ENCODE results near the gene TBC1D5.

TBC1D5 gene

DNA sequence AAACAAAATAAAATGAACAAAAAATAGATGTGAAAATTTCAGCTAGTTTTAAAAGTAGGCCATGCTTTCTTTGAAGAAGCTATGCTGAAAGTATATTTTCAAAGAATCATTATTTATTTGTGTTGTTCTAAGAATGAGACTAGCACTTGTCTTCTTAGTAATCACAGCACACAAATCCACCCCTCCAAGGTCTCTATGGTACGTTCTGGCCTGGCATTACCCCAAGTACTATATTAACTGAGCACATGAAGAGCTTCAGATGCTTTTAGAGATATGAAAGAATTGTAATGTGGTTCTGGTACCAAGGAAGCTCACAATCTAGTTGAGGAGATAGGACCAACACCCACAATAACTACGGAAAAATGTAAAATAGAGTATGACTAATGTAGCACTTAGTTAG, 441.2 kb downstream of the TBC1D5 start:
- H3K14ac ChIP-seq (ENCODE audit: low read length in 2 of 2): no peak overlapping the region
- H3K4ac ChIP-seq (ENCODE audit: low read depth in 1 of 2, low read length in 2 of 2): no peak overlapping the region
- no peak overlapping the region for H2BK15ac ChIP-seq (ENCODE audit: low read depth, poor library complexity, severe bottlenecking)
- WGBS: 94% methylated on average over 1 of the region's 2 CpGs
- no peaks in the 10 kb centered on the region for H3K9me3 ChIP-seq (ENCODE audit: control insufficient read depth, low read length)
- no peaks in the 10 kb centered on the region for H3K27me3 ChIP-seq (ENCODE audit: control insufficient read depth in 1 of 2, insufficient read depth in 1 of 2, low read length in 2 of 2)
- H3K79me1 ChIP-seq (replicated peaks; ENCODE audit: low read length, poor library complexity, severe bottlenecking): no peaks in the 10 kb centered on the region
- H3K27ac ChIP-seq (ENCODE audit: low read length, poor library complexity, severe bottlenecking): no peak overlapping the region
- H3K18ac ChIP-seq (ENCODE audit: low read depth in 1 of 2, low read length in 2 of 2): no peak overlapping the region
- H4K91ac ChIP-seq (ENCODE audit: low read length): no peak overlapping the region
- H4K8ac ChIP-seq (ENCODE audit: low read length): no peak overlapping the region
- H3K9ac ChIP-seq (ENCODE audit: low read length): no peak overlapping the region
- no peak overlapping the region for H3K4me2 ChIP-seq (ENCODE audit: low read length, poor library complexity, severe bottlenecking)
- H2AK5ac ChIP-seq (ENCODE audit: low read length, severe bottlenecking): no peak overlapping the region
- H3K4me1 ChIP-seq (ENCODE audit: control insufficient read depth, insufficient read depth, low read depth, low read length): no peaks in the 10 kb centered on the region
- no peak overlapping the region for H2BK12ac ChIP-seq (ENCODE audit: low read length in 2 of 2)
- DNase-seq: no peak
- no peak overlapping the region for H2AFZ ChIP-seq (ENCODE audit: low read depth, low read length)
- H3K4me3 ChIP-seq (ENCODE audit: insufficient read depth in 1 of 2, low read depth in 1 of 2, low read length in 2 of 2): no peak overlapping the region
- no peak overlapping the region for H3K23ac ChIP-seq (ENCODE audit: low read length in 2 of 2)
- no peak overlapping the region for H2BK5ac ChIP-seq (ENCODE audit: low read depth, low read length, poor library complexity, severe bottlenecking)
- H3K36me3 ChIP-seq (ENCODE audit: control insufficient read depth in 1 of 2, insufficient read depth in 2 of 2, low read depth in 1 of 2, low read length in 2 of 2): peaks cover 0 to 4% of the 10 kb centered on the region in 2 experiments
- H2BK120ac ChIP-seq (ENCODE audit: low read depth, low read length): no peak overlapping the region

DNA sequence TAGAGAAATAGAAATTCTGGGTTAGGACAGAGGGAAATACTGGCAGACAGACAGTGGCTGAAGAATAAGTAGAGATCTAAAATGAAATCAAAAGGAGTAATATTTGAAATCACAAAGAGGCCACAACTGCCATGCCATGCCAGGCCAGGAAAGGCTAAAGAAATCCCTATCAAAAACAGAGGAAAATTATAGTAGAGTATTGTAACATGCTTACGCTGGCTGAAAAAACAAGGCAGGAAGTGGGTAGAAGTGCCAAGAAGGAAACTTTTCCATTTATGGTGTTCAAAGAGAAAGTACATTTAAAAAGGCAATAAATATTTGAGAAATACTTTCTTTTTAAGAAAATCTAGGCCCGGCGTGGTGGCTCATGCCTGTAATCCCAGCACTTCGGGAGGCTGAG, 442.0 kb downstream of the TBC1D5 start:
- Histone ChIP-seq H4K8ac (ENCODE audit: low read length) (no peak overlapping the region), H3K9ac (ENCODE audit: low read length) (no peak overlapping the region), H3K14ac (ENCODE audit: low read length in 2 of 2) (no peak overlapping the region), H2BK5ac (ENCODE audit: low read depth, low read length, poor library complexity, severe bottlenecking) (no peak overlapping the region), H2BK12ac (ENCODE audit: low read length in 2 of 2) (no peak overlapping the region), H3K79me1 (replicated peaks; ENCODE audit: low read length, poor library complexity, severe bottlenecking) (no peaks in the 10 kb centered on the region), H2BK120ac (ENCODE audit: low read depth, low read length) (no peak overlapping the region), H3K4ac (ENCODE audit: low read depth in 1 of 2, low read length in 2 of 2) (no peak overlapping the region), H4K91ac (ENCODE audit: low read length) (no peak overlapping the region), H2AK5ac (ENCODE audit: low read length, severe bottlenecking) (no peak overlapping the region), H2AFZ (ENCODE audit: low read depth, low read length) (no peak overlapping the region), H2BK15ac (ENCODE audit: low read depth, poor library complexity, severe bottlenecking) (no peak overlapping the region), H3K4me2 (ENCODE audit: low read length, poor library complexity, severe bottlenecking) (no peak overlapping the region), H3K4me1 (ENCODE audit: control insufficient read depth, insufficient read depth, low read depth, low read length) (no peaks in the 10 kb centered on the region), H3K18ac (ENCODE audit: low read depth in 1 of 2, low read length in 2 of 2) (no peak overlapping the region), H3K4me3 (ENCODE audit: insufficient read depth in 1 of 2, low read depth in 1 of 2, low read length in 2 of 2) (no peak overlapping the region), H3K23ac (ENCODE audit: low read length in 2 of 2) (no peak overlapping the region), H3K36me3 (ENCODE audit: control insufficient read depth in 1 of 2, insufficient read depth in 2 of 2, low read depth in 1 of 2, low read length in 2 of 2) (no peaks in the 10 kb centered on the region), H3K27ac (ENCODE audit: low read length, poor library complexity, severe bottlenecking) (no peak overlapping the region), H3K27me3 (ENCODE audit: control insufficient read depth in 1 of 2, insufficient read depth in 1 of 2, low read length in 2 of 2) (no peaks in the 10 kb centered on the region), H3K9me3 (ENCODE audit: control insufficient read depth, low read length) (no peaks in the 10 kb centered on the region)
- WGBS: 95% methylated on average over 4 of the region's 4 CpGs
- no peak for DNase-seq

DNA sequence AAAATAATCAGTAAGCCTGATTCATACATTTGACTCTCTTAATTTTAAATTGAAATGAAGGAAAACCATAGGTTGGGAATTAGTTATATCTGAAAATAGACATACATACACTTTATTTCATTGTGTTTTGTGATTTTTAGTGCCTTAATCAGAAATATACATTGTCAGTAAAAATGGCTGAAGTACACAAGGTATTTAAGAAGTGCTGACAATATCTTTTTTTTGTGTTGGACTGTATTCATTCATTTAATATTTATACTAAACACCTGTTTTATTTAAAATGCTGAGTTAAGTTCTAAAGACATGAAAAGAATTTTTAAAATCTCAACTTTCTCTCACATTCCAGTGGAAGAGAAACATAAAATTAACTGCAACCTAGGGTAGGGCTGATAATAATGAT, 444.4 kb downstream of the TBC1D5 start:
- no peaks in the 10 kb centered on the region for H3K9me3 ChIP-seq (ENCODE audit: control insufficient read depth, low read length)
- H2BK15ac ChIP-seq (ENCODE audit: low read depth, poor library complexity, severe bottlenecking): no peak overlapping the region
- no peak overlapping the region for H2AK5ac ChIP-seq (ENCODE audit: low read length, severe bottlenecking)
- no peak overlapping the region for H3K27ac ChIP-seq (ENCODE audit: low read length, poor library complexity, severe bottlenecking)
- H3K4ac ChIP-seq (ENCODE audit: low read depth in 1 of 2, low read length in 2 of 2): no peak overlapping the region
- no peak for DNase-seq
- no peak overlapping the region for H2BK5ac ChIP-seq (ENCODE audit: low read depth, low read length, poor library complexity, severe bottlenecking)
- no peaks in the 10 kb centered on the region for H3K79me1 ChIP-seq (replicated peaks; ENCODE audit: low read length, poor library complexity, severe bottlenecking)
- no peak overlapping the region for H2AFZ ChIP-seq (ENCODE audit: low read depth, low read length)
- H3K14ac ChIP-seq (ENCODE audit: low read length in 2 of 2): no peak overlapping the region
- no peak overlapping the region for H3K4me3 ChIP-seq (ENCODE audit: insufficient read depth in 1 of 2, low read depth in 1 of 2, low read length in 2 of 2)
- no peak overlapping the region for H4K91ac ChIP-seq (ENCODE audit: low read length)
- H3K4me2 ChIP-seq (ENCODE audit: low read length, poor library complexity, severe bottlenecking): no peak overlapping the region
- H2BK12ac ChIP-seq (ENCODE audit: low read length in 2 of 2): no peak overlapping the region
- no peak overlapping the region for H4K8ac ChIP-seq (ENCODE audit: low read length)
- no peaks in the 10 kb centered on the region for H3K36me3 ChIP-seq (ENCODE audit: control insufficient read depth in 1 of 2, insufficient read depth in 2 of 2, low read depth in 1 of 2, low read length in 2 of 2)
- H3K23ac ChIP-seq (ENCODE audit: low read length in 2 of 2): no peak overlapping the region
- H2BK120ac ChIP-seq (ENCODE audit: low read depth, low read length): no peak overlapping the region
- H3K9ac ChIP-seq (ENCODE audit: low read length): no peak overlapping the region
- no peaks in the 10 kb centered on the region for H3K4me1 ChIP-seq (ENCODE audit: control insufficient read depth, insufficient read depth, low read depth, low read length)
- no peak overlapping the region for H3K18ac ChIP-seq (ENCODE audit: low read depth in 1 of 2, low read length in 2 of 2)
- no peaks in the 10 kb centered on the region for H3K27me3 ChIP-seq (ENCODE audit: control insufficient read depth in 1 of 2, insufficient read depth in 1 of 2, low read length in 2 of 2)

DNA sequence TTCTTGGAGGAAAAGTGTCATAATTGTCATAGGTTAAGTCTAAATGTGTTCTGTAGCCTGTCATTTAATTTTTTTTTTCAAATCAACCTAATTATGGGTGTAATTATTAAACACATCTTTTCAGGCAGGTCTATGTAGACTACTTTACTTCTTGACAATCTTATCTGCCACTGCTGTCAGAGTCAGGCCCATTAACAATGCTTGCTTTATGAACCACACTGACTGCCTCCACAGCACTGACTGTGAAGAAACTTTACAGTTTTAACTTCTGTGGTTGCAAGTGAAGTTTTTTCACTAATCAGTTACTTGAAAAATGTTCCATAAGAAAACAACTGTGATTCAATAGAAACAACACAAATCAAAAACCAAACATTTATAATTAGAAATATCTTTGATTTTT, 449.9 kb downstream of the TBC1D5 start:
- Histone ChIP-seq H2AFZ (ENCODE audit: low read depth, low read length) (no peak overlapping the region), H3K9ac (ENCODE audit: low read length) (no peak overlapping the region), H3K27ac (ENCODE audit: low read length, poor library complexity, severe bottlenecking) (no peak overlapping the region), H2BK120ac (ENCODE audit: low read depth, low read length) (no peak overlapping the region), H3K4me3 (ENCODE audit: insufficient read depth in 1 of 2, low read depth in 1 of 2, low read length in 2 of 2) (no peak overlapping the region), H3K4me2 (ENCODE audit: low read length, poor library complexity, severe bottlenecking) (no peak overlapping the region), H4K91ac (ENCODE audit: low read length) (no peak overlapping the region), H3K23ac (ENCODE audit: low read length in 2 of 2) (no peak overlapping the region), H2BK15ac (ENCODE audit: low read depth, poor library complexity, severe bottlenecking) (no peak overlapping the region), H2AK5ac (ENCODE audit: low read length, severe bottlenecking) (no peak overlapping the region), H3K14ac (ENCODE audit: low read length in 2 of 2) (no peak overlapping the region), H3K4me1 (ENCODE audit: control insufficient read depth, insufficient read depth, low read depth, low read length) (no peaks in the 10 kb centered on the region), H4K8ac (ENCODE audit: low read length) (no peak overlapping the region), H2BK5ac (ENCODE audit: low read depth, low read length, poor library complexity, severe bottlenecking) (no peak overlapping the region), H2BK12ac (ENCODE audit: low read length in 2 of 2) (no peak overlapping the region), H3K4ac (ENCODE audit: low read depth in 1 of 2, low read length in 2 of 2) (no peak overlapping the region), H3K9me3 (ENCODE audit: control insufficient read depth, low read length) (no peaks in the 10 kb centered on the region), H3K79me1 (replicated peaks; ENCODE audit: low read length, poor library complexity, severe bottlenecking) (no peaks in the 10 kb centered on the region), H3K18ac (ENCODE audit: low read depth in 1 of 2, low read length in 2 of 2) (no peak overlapping the region), H3K36me3 (ENCODE audit: control insufficient read depth in 1 of 2, insufficient read depth in 2 of 2, low read depth in 1 of 2, low read length in 2 of 2) (peaks cover 8 to 18% of the 10 kb centered on the region in 2 experiments), H3K27me3 (ENCODE audit: control insufficient read depth in 1 of 2, insufficient read depth in 1 of 2, low read length in 2 of 2) (no peaks in the 10 kb centered on the region)
- DNase-seq: no peak

All from mesenchymal stem cell (in vitro differentiated cells and primary cell).